ENCODE data around the gene ZNF827.

- no peak for TF ChIP-seq GATA2 (IDR thresholded peaks at IDR 0.05; ENCODE audit: low read depth, low read length)
- no peak for TF ChIP-seq GATA3 (IDR thresholded peaks at IDR 0.05; ENCODE audit: low read depth, low read length)
Measured at GRCh38 chr4:145866991-145867390, 71.6 kb downstream of the ZNF827 start.

Data from SH-SY5Y (cell line).